ENCODE results near the gene ARHGAP25.

DNA sequence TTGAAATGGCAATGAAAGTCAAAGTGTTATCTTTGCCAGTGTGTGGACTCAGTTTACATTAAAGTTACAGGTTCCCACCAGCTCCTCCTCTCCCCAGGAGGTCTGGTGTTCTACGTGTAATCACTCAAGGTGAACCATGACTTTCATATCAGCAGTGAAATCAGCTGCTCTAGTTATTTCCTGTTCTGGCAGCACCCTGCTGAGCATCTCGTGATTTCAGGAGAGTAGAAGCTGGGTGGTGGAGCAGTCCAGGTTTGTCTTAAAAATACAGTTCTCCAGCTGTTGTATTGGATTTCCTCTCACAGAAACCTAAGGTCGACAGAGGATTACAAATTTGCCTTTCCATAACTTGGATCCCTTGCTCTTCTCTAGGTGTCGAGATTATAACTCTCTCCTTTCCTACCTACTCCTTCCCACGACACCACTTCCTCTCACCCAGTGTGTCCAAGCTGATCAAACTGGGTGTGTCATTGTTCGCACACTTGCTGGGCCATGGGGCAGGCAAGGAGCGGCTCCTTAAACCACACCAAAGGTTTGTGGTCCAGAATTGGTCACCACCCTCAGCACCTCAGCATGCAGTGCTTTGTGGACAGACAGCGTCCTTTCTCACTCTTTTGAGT lies 13.0 kb upstream of the ARHGAP25 start:
- TF ChIP-seq, protein P1, sequence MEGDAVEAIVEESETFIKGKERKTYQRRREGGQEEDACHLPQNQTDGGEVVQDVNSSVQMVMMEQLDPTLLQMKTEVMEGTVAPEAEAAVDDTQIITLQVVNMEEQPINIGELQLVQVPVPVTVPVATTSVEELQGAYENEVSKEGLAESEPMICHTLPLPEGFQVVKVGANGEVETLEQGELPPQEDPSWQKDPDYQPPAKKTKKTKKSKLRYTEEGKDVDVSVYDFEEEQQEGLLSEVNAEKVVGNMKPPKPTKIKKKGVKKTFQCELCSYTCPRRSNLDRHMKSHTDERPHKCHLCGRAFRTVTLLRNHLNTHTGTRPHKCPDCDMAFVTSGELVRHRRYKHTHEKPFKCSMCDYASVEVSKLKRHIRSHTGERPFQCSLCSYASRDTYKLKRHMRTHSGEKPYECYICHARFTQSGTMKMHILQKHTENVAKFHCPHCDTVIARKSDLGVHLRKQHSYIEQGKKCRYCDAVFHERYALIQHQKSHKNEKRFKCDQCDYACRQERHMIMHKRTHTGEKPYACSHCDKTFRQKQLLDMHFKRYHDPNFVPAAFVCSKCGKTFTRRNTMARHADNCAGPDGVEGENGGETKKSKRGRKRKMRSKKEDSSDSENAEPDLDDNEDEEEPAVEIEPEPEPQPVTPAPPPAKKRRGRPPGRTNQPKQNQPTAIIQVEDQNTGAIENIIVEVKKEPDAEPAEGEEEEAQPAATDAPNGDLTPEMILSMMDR (conservative IDR thresholded peaks at IDR 0.05): no peak
- no peak for TF ChIP-seq ZFX (IDR thresholded peaks at IDR 0.05)

Data from C4-2B (cell line).